Ishikawa (cell line): ENCODE results near the gene SLC5A10.

Experiments
- CEBPB ChIP-seq: IDR thresholded peaks from 2 replicates; pipeline ENCODE4 v1.6.1; 2012
- CREB1 ChIP-seq: IDR thresholded peaks from 2 replicates; pipeline ENCODE4 v1.6.1; 2012; ENCODE audit warnings: low read depth
- EGR1 ChIP-seq: IDR thresholded peaks from 2 replicates; pipeline ENCODE4 v1.6.1; 2012
- EP300 ChIP-seq: IDR thresholded peaks from 2 replicates; pipeline ENCODE4 v1.6.1; 2012; ENCODE audit warnings: borderline replicate concordance
- FOXM1 ChIP-seq: IDR thresholded peaks from 2 replicates; pipeline ENCODE4 v1.6.1; 2012; ENCODE audit warnings: low read depth, borderline replicate concordance
- NFIC ChIP-seq: IDR thresholded peaks from 2 replicates; pipeline ENCODE4 v1.6.1; 2012
- RAD21 ChIP-seq: IDR thresholded peaks from 2 replicates; pipeline ENCODE4 v1.6.1; 2012; ENCODE audit warnings: low read depth
- TAF1 ChIP-seq: IDR thresholded peaks from 2 replicates; pipeline ENCODE4 v1.6.1; 2012; ENCODE audit warnings: low read depth, mild to moderate bottlenecking
- TCF12 ChIP-seq: IDR thresholded peaks from 2 replicates; pipeline ENCODE4 v1.6.1; 2012; ENCODE audit warnings: low read depth
- TEAD4 ChIP-seq: IDR thresholded peaks from 2 replicates; pipeline ENCODE4 v1.6.1; 2012
- YY1 ChIP-seq: IDR thresholded peaks from 2 replicates; pipeline ENCODE4 v1.6.1; 2012; ENCODE audit warnings: low read depth
- ZBTB7A ChIP-seq: IDR thresholded peaks from 2 replicates; pipeline ENCODE4 v1.6.1; 2012; ENCODE audit warnings: low read depth
- TF ChIP-seq, protein P1 (sequence below): IDR thresholded peaks from 2 replicates; pipeline ENCODE4 v1.6.1; 2012; ENCODE audit warnings: low read depth, mild to moderate bottlenecking
- TF ChIP-seq, protein P2 (sequence below): IDR thresholded peaks from 2 replicates; pipeline ENCODE4 v1.6.1; 2012

Gene SLC5A10

DNA sequence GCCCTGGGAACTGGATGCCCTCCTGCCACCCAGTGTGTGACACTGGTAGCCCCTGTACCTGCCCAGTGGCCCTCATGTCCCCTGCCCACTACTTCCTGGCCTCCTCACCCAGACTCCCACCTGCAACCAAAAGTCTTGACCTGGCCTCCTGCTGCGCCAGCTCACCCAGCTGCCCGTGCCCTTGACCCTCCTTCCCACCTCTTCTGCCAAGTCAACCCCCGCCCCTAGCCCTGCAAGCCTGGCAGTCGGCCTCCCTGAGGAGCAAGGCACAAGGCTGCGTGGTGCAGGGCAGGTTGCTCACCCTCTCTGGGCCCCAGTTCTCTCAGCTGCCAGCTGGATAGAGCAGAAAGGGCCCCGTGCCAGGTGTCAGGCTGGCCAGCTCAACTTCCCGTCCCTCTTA lies 64.9 kb downstream of the SLC5A10 start:
- TF ChIP-seq FOXM1 (no peak), RAD21 (no peak), TAF1 (no peak)

DNA sequence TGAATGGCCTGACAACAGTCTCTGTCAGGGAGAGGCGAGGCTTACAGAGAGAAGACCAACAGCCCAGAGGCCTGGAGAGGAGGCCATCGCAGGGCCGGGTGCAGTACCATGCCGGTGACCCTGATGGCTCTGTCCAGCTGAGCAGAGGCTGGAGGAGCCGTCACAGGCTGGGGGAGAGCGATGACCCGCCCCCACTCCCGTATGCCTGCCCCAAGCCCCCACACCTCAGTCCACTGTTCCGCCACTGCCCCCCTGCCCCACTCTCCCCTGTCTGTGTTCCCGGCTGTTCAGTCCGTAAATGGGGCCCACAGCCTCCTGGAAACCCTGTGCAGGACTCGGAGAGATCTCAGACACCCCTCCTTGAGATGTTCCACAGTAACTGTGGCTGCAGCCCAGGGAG lies 65.4 kb downstream of the SLC5A10 start:
- TF ChIP-seq TEAD4 (no peak), EP300 (no peak), NFIC (no peak), RAD21 (no peak), CREB1 (no peak), EGR1 (no peak), TCF12 (no peak), ZBTB7A (no peak), CEBPB (no peak), FOXM1 (no peak), TAF1 (no peak)
- TF ChIP-seq, protein P1, sequence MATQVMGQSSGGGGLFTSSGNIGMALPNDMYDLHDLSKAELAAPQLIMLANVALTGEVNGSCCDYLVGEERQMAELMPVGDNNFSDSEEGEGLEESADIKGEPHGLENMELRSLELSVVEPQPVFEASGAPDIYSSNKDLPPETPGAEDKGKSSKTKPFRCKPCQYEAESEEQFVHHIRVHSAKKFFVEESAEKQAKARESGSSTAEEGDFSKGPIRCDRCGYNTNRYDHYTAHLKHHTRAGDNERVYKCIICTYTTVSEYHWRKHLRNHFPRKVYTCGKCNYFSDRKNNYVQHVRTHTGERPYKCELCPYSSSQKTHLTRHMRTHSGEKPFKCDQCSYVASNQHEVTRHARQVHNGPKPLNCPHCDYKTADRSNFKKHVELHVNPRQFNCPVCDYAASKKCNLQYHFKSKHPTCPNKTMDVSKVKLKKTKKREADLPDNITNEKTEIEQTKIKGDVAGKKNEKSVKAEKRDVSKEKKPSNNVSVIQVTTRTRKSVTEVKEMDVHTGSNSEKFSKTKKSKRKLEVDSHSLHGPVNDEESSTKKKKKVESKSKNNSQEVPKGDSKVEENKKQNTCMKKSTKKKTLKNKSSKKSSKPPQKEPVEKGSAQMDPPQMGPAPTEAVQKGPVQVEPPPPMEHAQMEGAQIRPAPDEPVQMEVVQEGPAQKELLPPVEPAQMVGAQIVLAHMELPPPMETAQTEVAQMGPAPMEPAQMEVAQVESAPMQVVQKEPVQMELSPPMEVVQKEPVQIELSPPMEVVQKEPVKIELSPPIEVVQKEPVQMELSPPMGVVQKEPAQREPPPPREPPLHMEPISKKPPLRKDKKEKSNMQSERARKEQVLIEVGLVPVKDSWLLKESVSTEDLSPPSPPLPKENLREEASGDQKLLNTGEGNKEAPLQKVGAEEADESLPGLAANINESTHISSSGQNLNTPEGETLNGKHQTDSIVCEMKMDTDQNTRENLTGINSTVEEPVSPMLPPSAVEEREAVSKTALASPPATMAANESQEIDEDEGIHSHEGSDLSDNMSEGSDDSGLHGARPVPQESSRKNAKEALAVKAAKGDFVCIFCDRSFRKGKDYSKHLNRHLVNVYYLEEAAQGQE: no peak

DNA sequence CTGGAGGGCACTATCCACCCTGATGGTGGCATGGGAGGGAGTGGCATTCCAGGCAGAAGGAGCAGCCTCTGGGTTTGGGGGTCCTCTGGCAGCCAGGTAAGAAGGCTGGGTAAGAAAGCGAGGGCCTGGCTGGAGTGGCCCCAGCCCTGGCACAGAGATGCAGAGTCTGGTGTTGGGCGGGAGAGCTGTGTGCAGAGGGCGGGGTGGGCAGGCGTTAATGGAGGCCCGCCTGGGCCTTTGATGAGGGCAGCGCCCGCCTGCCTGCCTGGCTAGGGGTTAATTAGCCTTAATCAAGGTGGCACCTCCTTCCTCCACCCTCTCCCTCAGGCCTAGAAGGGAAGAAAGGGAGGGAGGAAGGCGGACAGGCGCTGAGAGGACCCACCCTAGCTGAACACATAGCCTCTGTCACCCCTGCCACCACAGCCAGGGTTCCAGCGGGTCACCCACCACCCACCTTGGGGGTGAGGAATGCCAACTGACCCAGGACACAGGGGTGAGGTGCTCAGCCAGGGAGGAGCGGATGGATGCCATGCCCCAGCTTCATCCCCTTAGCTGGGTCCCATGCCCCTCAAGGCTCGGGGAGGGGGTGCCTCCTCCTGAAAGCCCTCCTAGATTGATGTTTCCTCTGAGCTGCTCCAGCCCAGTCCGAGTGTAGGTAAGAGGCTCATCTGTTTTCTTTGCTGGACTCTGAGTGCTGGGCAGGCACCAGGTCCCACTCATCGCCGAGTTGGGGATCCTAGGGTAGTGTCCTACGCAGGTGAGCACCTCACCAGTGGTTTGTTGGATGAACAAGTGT lies 66.0 kb downstream of the SLC5A10 start:
- TF ChIP-seq EGR1: no peak
- TF ChIP-seq TAF1: no peak
- TF ChIP-seq, protein P1: no peak
- TF ChIP-seq YY1: no peak
- no peak for TF ChIP-seq FOXM1
- no peak for TF ChIP-seq TCF12
- TF ChIP-seq, protein P2, sequence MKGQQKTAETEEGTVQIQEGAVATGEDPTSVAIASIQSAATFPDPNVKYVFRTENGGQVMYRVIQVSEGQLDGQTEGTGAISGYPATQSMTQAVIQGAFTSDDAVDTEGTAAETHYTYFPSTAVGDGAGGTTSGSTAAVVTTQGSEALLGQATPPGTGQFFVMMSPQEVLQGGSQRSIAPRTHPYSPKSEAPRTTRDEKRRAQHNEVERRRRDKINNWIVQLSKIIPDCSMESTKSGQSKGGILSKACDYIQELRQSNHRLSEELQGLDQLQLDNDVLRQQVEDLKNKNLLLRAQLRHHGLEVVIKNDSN: no peak
- TF ChIP-seq TEAD4: no peak
- TF ChIP-seq CEBPB: no peak
- no peak for TF ChIP-seq ZBTB7A

DNA sequence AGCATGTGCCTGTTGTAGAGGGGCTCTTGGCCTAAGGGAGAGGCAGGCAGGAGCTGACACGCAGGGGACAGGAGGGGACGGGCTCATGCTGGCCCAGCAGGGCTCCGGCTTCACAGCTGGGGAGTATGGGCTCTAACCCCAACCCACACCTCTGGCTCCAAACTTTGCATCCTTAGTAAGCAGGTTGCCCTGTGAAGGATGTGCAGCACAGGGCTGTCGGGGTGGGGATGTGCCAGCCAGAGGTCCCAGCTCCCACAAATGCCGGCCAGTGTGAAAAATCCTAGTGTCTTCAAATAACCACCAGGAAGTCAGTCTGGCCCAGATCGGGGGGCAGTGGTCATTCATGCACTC lies 66.6 kb downstream of the SLC5A10 start:
- TF ChIP-seq EGR1: no peak
- TF ChIP-seq, protein P2: no peak
- no peak for TF ChIP-seq TAF1
- no peak for TF ChIP-seq TEAD4
- TF ChIP-seq, protein P1: no peak
- TF ChIP-seq NFIC: no peak
- no peak for TF ChIP-seq TCF12
- TF ChIP-seq FOXM1: no peak
- no peak for TF ChIP-seq RAD21
